Liver (tissue), 9 donors: ENCODE data around the gene NKAPD1. TPM values are rescaled to one million over a fixed set of nuclear protein-coding genes. Genes with fewer than 3 reads are reported as not detected.

Experiments used
- DNase-seq: peaks from one replicate; pipeline ENCODE4 v3.0.0-alpha.2; 2017; ENCODE audit warnings: low spot score
- H3K27ac ChIP-seq, 2 donors: one replicate each; pipeline ENCODE4 v1.7.0; 2013; ENCODE audit warnings: inconsistent platforms in 2 of 2, low read length in 2 of 2, control low read depth in 1 of 2, low read depth in 1 of 2, mild to moderate bottlenecking in 1 of 2
- H3K27me3 ChIP-seq, 4 donors: one replicate each; pipeline versions ENCODE4 v1.6.1 to v1.7.0; 2013; ENCODE audit warnings: low read length in 3 of 4, inconsistent platforms in 1 of 4, mild to moderate bottlenecking in 1 of 4, moderate library complexity in 1 of 4; ENCODE audit not compliant: control insufficient read depth in 4 of 4, insufficient read depth in 4 of 4
- H3K36me3 ChIP-seq, 4 donors: one replicate each; pipeline versions ENCODE4 v1.6.1 to v1.7.0; 2013; ENCODE audit warnings: low read length in 3 of 4, mild to moderate bottlenecking in 3 of 4, low read depth in 1 of 4, moderate library complexity in 1 of 4; ENCODE audit not compliant: control insufficient read depth in 4 of 4, insufficient read depth in 3 of 4
- H3K4me1 ChIP-seq, 4 donors: one replicate each; pipeline versions ENCODE4 v1.6.1 to v1.7.0; 2013; ENCODE audit warnings: low read length in 3 of 4, mild to moderate bottlenecking in 3 of 4, moderate library complexity in 1 of 4; ENCODE audit not compliant: control insufficient read depth in 4 of 4, insufficient read depth in 4 of 4
- H3K4me3 ChIP-seq, 3 donors: one replicate each; pipeline versions ENCODE4 v1.6.1 to v1.7.0; 2013; ENCODE audit warnings: low read length in 3 of 3, control low read depth in 1 of 3, low read depth in 1 of 3, mild to moderate bottlenecking in 1 of 3
- H3K9ac ChIP-seq, 2 donors: one replicate each; pipeline ENCODE4 v1.7.0; 2013; ENCODE audit warnings: low read length in 2 of 2, mild to moderate bottlenecking in 2 of 2, moderate library complexity in 2 of 2, control low read depth in 1 of 2, low read depth in 1 of 2
- H3K9me3 ChIP-seq, 4 donors: one replicate each; pipeline versions ENCODE4 v1.6.1 to v1.7.0; 2013; ENCODE audit warnings: low read length in 3 of 4; ENCODE audit not compliant: control insufficient read depth in 4 of 4
- ATF3 ChIP-seq: IDR thresholded peaks from 2 replicates; pipeline ENCODE4 v1.6.1; 2016; ENCODE audit warnings: antibody characterized with exemption
- CTCF ChIP-seq: fragments of 150-350 bp; IDR thresholded peaks from 2 replicates; pipeline ENCODE4 v1.5.1; 2017; ENCODE audit warnings: improper control_type of control experiment, low read depth, low read length; ENCODE audit not compliant: missing input control
- EGR1 ChIP-seq, 2 donors: IDR thresholded peaks; 2 replicates each; pipeline ENCODE4 v1.6.1; 2016 to 2018; ENCODE audit warnings: antibody characterized with exemption in 2 of 2, low read depth in 2 of 2
- FOXA1 ChIP-seq: IDR thresholded peaks from 2 replicates; pipeline ENCODE4 v1.6.1; 2016; ENCODE audit warnings: antibody characterized with exemption
- FOXA2 ChIP-seq: IDR thresholded peaks from 2 replicates; pipeline ENCODE4 v1.6.1; 2016; ENCODE audit warnings: antibody characterized with exemption
- GABPA ChIP-seq, 2 donors: IDR thresholded peaks in 1 of 2; conservative IDR thresholded peaks in 1 of 2; 2 replicates each; pipeline ENCODE4 v1.6.1; 2016; ENCODE audit warnings: antibody characterized with exemption in 2 of 2, mild to moderate bottlenecking in 1 of 2, moderate library complexity in 1 of 2
- HNF4A ChIP-seq, 2 donors: conservative IDR thresholded peaks; 2 replicates each; pipeline ENCODE4 v1.6.1; 2016; ENCODE audit warnings: antibody characterized with exemption in 2 of 2, mild to moderate bottlenecking in 2 of 2
- HNF4G ChIP-seq: IDR thresholded peaks from 2 replicates; pipeline ENCODE4 v1.6.1; 2016; ENCODE audit warnings: antibody characterized with exemption
- JUND ChIP-seq, 2 donors: IDR thresholded peaks; 2 replicates each; pipeline ENCODE4 v1.6.1; 2016; ENCODE audit warnings: antibody characterized with exemption in 2 of 2
- MAX ChIP-seq: IDR thresholded peaks from 2 replicates; pipeline ENCODE4 v1.6.1; 2016; ENCODE audit warnings: antibody characterized with exemption
- RAD21 ChIP-seq, 2 donors: IDR thresholded peaks; 2 replicates each; pipeline ENCODE4 v1.6.1; 2016; ENCODE audit warnings: antibody characterized with exemption in 2 of 2, mild to moderate bottlenecking in 2 of 2
- REST ChIP-seq: IDR thresholded peaks from 2 replicates; pipeline ENCODE4 v1.6.1; 2016; ENCODE audit warnings: antibody characterized with exemption, mild to moderate bottlenecking
- RXRA ChIP-seq, 2 donors: IDR thresholded peaks; 2 replicates each; pipeline ENCODE4 v1.6.1; 2017 to 2018; ENCODE audit warnings: antibody characterized with exemption in 2 of 2, mild to moderate bottlenecking in 1 of 2
- SP1 ChIP-seq: IDR thresholded peaks from 2 replicates; pipeline ENCODE4 v1.6.1; 2018; ENCODE audit warnings: antibody characterized with exemption, mild to moderate bottlenecking
- TAF1 ChIP-seq: conservative IDR thresholded peaks from 2 replicates; pipeline ENCODE4 v1.6.1; 2016; ENCODE audit warnings: antibody characterized with exemption, mild to moderate bottlenecking
- YY1 ChIP-seq: IDR thresholded peaks from 2 replicates; pipeline ENCODE4 v1.6.1; 2016; ENCODE audit warnings: antibody characterized with exemption, mild to moderate bottlenecking
- ZBTB33 ChIP-seq: IDR thresholded peaks from 2 replicates; pipeline ENCODE4 v1.6.1; 2016; ENCODE audit warnings: antibody characterized with exemption
- WGBS: extraction: QIAGEN DNeasy Blood & Tissue Kit; methylation state at CpG from one replicate; pipeline ENCODE4 v1.1.7; 2013; 5-methylcytosine and 5-hydroxymethylcytosine counted together
- polyA plus RNA-seq, 2 donors: library from polyadenylated mRNA; stranded (reverse) in 1 of 2; unstranded in 1 of 2; fragments of 200-250 nt in 1 of 2; fragments of >200 nt in 1 of 2; fragmentation: Nextera tagmentation in 1 of 2; extraction: Ambion mirVana in 1 of 2; gene quantifications; one replicate each; pipeline versions ENCODE4 v1.2.1 to v1.2.3, GENCODE V29; 2013 to 2015
- total RNA-seq, 2 donors: library from RNA; depleted of rRNA; stranded (reverse); fragments of >200 nt; gene quantifications; one replicate each; pipeline ENCODE4 v1.2.3, GENCODE V29; 2014
- donor health status: healthy.
- donor health status: healthy.
- donor health status: healthy.
- donor health status: healthy.
- donor health status: healthy.

The NKAPD1 gene
- total and polyA plus RNA-seq, 4 donors = 5.3 to 11.2 (median 7.4) TPM

- H3K4me1 ChIP-seq = no peaks in the 10 kb centered on the region
- H3K4me3 ChIP-seq = no peak overlapping the region
- H3K27ac ChIP-seq = no peak overlapping the region
- DNase-seq = no peak
- no peak overlapping the region for H3K9ac ChIP-seq
- no peak for TF ChIP-seq TAF1
- TF ChIP-seq SP1 = no peak
- TF ChIP-seq RXRA (IDR thresholded peaks at IDR 0.05) = no peak
- TF ChIP-seq HNF4A (conservative IDR thresholded peaks at IDR 0.05) = no peak
- TF ChIP-seq FOXA1 = no peak
- no peak for TF ChIP-seq REST
- no peak for TF ChIP-seq ATF3
- no peak for TF ChIP-seq MAX
- no peak for TF ChIP-seq FOXA2
- no peak for TF ChIP-seq RAD21 (IDR thresholded peaks at IDR 0.05)
- no peak for TF ChIP-seq CTCF
- TF ChIP-seq ZBTB33 = no peak
- TF ChIP-seq YY1 = no peak
- TF ChIP-seq GABPA (IDR thresholded peaks at IDR 0.05 in 1 of 2, conservative IDR thresholded peaks at IDR 0.05 in 1 of 2) = no peak
- TF ChIP-seq HNF4G = no peak
- no peak for TF ChIP-seq JUND (IDR thresholded peaks at IDR 0.05)
- TF ChIP-seq EGR1 (IDR thresholded peaks at IDR 0.05; ENCODE audit: low read depth in 2 of 2) = no peak
- H3K36me3 ChIP-seq = peaks cover 8 to 50% (median 39%) of the 10 kb centered on the region in 4 donors
- H3K9me3 ChIP-seq = no peaks in the 10 kb centered on the region
- WGBS = 88% methylated on average over 3 of the region's 3 CpGs
- H3K27me3 ChIP-seq = no peaks in the 10 kb centered on the region
Observed at GRCh38 chr11:112050721-112051120, 23.4 kb upstream of the NKAPD1 start.

GRCh38 chr11:112051768-112052167, 22.3 kb upstream of the NKAPD1 start:
- no peak overlapping the region for H3K27ac ChIP-seq
- no peak for DNase-seq
- H3K4me1 ChIP-seq = no peaks in the 10 kb centered on the region
- H3K9ac ChIP-seq = no peak overlapping the region
- TF ChIP-seq RXRA (IDR thresholded peaks at IDR 0.05) (no peak), RAD21 (IDR thresholded peaks at IDR 0.05) (no peak), EGR1 (IDR thresholded peaks at IDR 0.05; ENCODE audit: low read depth in 2 of 2) (no peak), FOXA1 (no peak), ZBTB33 (no peak)
- no peaks in the 10 kb centered on the region for H3K27me3 ChIP-seq
- H3K4me3 ChIP-seq = no peak overlapping the region
- H3K36me3 ChIP-seq = peaks cover 8 to 45% (median 37%) of the 10 kb centered on the region in 4 donors
- WGBS = 88% methylated on average over 3 of the region's 3 CpGs
- no peaks in the 10 kb centered on the region for H3K9me3 ChIP-seq
